ENCODE measurements around the gene OGFOD3. TPM values are rescaled to one million over a fixed set of nuclear protein-coding genes. Genes with fewer than 3 reads are reported as not detected.
"Not testable (repeated sequence)": the region's sequence is repeated elsewhere in the genome, so short reads cannot be mapped to it uniquely, and the experiment has no call there.

OGFOD3 gene
- total RNA-seq, 2 experiments from 2014 or later = 27.1 to 30.5 TPM

- ATAC-seq (no peak), DNase-seq (no peak)
- Mint-ChIP-seq H3K4me3 (no peak overlapping the region), H3K9me3 (ENCODE audit: low read depth) (no peaks in the 10 kb centered on the region), H3K27me3 (peaks cover 8% of the 10 kb centered on the region), H3K36me3 (no peaks in the 10 kb centered on the region), H3K4me1 (no peaks in the 10 kb centered on the region), H3K27ac (no peak overlapping the region)
- CTCF ChIA-PET = no interaction called here
These were observed 34.2 kb downstream of the OGFOD3 start for GRCh38 chr17:82384051-82384729.

GRCh38 chr17:82383411-82383810, 35.0 kb downstream of the OGFOD3 start:
- DNase-seq (no peak), ATAC-seq (no peak)
- Mint-ChIP-seq H3K27me3 (peaks cover 8% of the 10 kb centered on the region), H3K36me3 (no peaks in the 10 kb centered on the region), H3K27ac (no peak overlapping the region), H3K4me3 (no peak overlapping the region), H3K4me1 (no peaks in the 10 kb centered on the region), H3K9me3 (ENCODE audit: low read depth) (no peaks in the 10 kb centered on the region)
- CTCF ChIA-PET = no interaction called here

- DNase-seq = no peak
- CTCF ChIA-PET = no interaction called here
- H3K4me3 Mint-ChIP-seq = no peak overlapping the region
These were observed 35.5 kb downstream of the OGFOD3 start for GRCh38 chr17:82382933-82383255.

GRCh38 chr17:82382220-82382932, 36.0 kb downstream of the OGFOD3 start:
- CTCF ChIA-PET; H3K27ac Mint-ChIP-seq; H3K4me3 Mint-ChIP-seq; H3K36me3 Mint-ChIP-seq; DNase-seq; H3K27me3 Mint-ChIP-seq; H3K4me1 Mint-ChIP-seq; H3K9me3 Mint-ChIP-seq (ENCODE audit: low read depth); ATAC-seq: not testable (repeated sequence)

More at GRCh38 chr17:82382933-82383255, 35.5 kb downstream of the OGFOD3 start:
- no peak for ATAC-seq
- Mint-ChIP-seq H3K27me3 (peaks cover 8% of the 10 kb centered on the region), H3K4me1 (no peaks in the 10 kb centered on the region), H3K9me3 (ENCODE audit: low read depth) (no peaks in the 10 kb centered on the region), H3K27ac (no peak overlapping the region), H3K36me3 (no peaks in the 10 kb centered on the region)

- H3K9me3 Mint-ChIP-seq (ENCODE audit: low read depth); H3K4me3 Mint-ChIP-seq; DNase-seq; ATAC-seq; H3K36me3 Mint-ChIP-seq; H3K27ac Mint-ChIP-seq; H3K4me1 Mint-ChIP-seq: not testable (repeated sequence)
- H3K27me3 Mint-ChIP-seq = peaks cover 10% of the 10 kb centered on the region
- CTCF ChIA-PET = interaction anchor here (0.8 kb wide), 1 partner anchor 43 kb away, joined by 4 read pairs; no protein-coding TSS in a partner anchor
These were observed 36.7 kb downstream of the OGFOD3 start for GRCh38 chr17:82381703-82382009.

GRCh38 chr17:82380860-82381702, 37.3 kb downstream of the OGFOD3 start:
- H3K4me1 Mint-ChIP-seq = no peaks in the 10 kb centered on the region
- no peaks in the 10 kb centered on the region for H3K36me3 Mint-ChIP-seq
- H3K4me3 Mint-ChIP-seq = no peak overlapping the region
- ATAC-seq = no peak
- peaks cover 11% of the 10 kb centered on the region for H3K27me3 Mint-ChIP-seq
- no peak for DNase-seq
- no peaks in the 10 kb centered on the region for H3K9me3 Mint-ChIP-seq (ENCODE audit: low read depth)
- CTCF ChIA-PET = interaction anchor here (0.8 kb wide), 1 partner anchor 43 kb away, joined by 4 read pairs; no protein-coding TSS in a partner anchor
- no peak overlapping the region for H3K27ac Mint-ChIP-seq

- H3K4me1 Mint-ChIP-seq = no peaks in the 10 kb centered on the region
- H3K36me3 Mint-ChIP-seq = no peaks in the 10 kb centered on the region
- no peak overlapping the region for H3K27ac Mint-ChIP-seq
- no peak for DNase-seq
- peaks cover 23% of the 10 kb centered on the region for H3K27me3 Mint-ChIP-seq
- CTCF ChIA-PET = interaction anchor here (0.7 kb wide), 1 partner anchor 631 kb away, joined by 4 read pairs; no protein-coding TSS in a partner anchor
- no peaks in the 10 kb centered on the region for H3K9me3 Mint-ChIP-seq (ENCODE audit: low read depth)
- ATAC-seq = no peak
- H3K4me3 Mint-ChIP-seq = no peak overlapping the region
These were observed 39.7 kb downstream of the OGFOD3 start for GRCh38 chr17:82378741-82379021.

GRCh38 chr17:82377924-82378740, 40.3 kb downstream of the OGFOD3 start:
- no peak for ATAC-seq
- Mint-ChIP-seq H3K4me1 (no peaks in the 10 kb centered on the region), H3K27ac (no peak overlapping the region), H3K27me3 (peaks cover 28% of the 10 kb centered on the region), H3K4me3 (no peak overlapping the region), H3K9me3 (ENCODE audit: low read depth) (no peaks in the 10 kb centered on the region), H3K36me3 (no peaks in the 10 kb centered on the region)
- CTCF ChIA-PET = interaction anchor here (0.7 kb wide), 1 partner anchor 631 kb away, joined by 4 read pairs; no protein-coding TSS in a partner anchor
- no peak for DNase-seq

- H3K4me3 Mint-ChIP-seq; H3K9me3 Mint-ChIP-seq (ENCODE audit: low read depth); CTCF ChIA-PET; H3K4me1 Mint-ChIP-seq; H3K27ac Mint-ChIP-seq; ATAC-seq; H3K36me3 Mint-ChIP-seq; DNase-seq: not testable (repeated sequence)
- H3K27me3 Mint-ChIP-seq = peaks cover 37% of the 10 kb centered on the region
These were observed 41.1 kb downstream of the OGFOD3 start for GRCh38 chr17:82377294-82377693.

- Mint-ChIP-seq H3K4me1 (peaks cover 3% of the 10 kb centered on the region), H3K9me3 (ENCODE audit: low read depth) (no peaks in the 10 kb centered on the region), H3K4me3 (no peak overlapping the region), H3K36me3 (no peaks in the 10 kb centered on the region), H3K27ac (no peak overlapping the region), H3K27me3 (peaks cover 38% of the 10 kb centered on the region)
- DNase-seq (no peak), ATAC-seq (no peak)
- CTCF ChIA-PET = no interaction called here
These were observed 42.2 kb downstream of the OGFOD3 start for GRCh38 chr17:82376042-82376730.

- CTCF ChIA-PET = no interaction called here
- no peaks in the 10 kb centered on the region for H3K9me3 Mint-ChIP-seq (ENCODE audit: low read depth)
- H3K27me3 Mint-ChIP-seq = peaks cover 39% of the 10 kb centered on the region
- no peak for ATAC-seq
- DNase-seq = no peak
- no peak overlapping the region for H3K27ac Mint-ChIP-seq
- peaks cover 9% of the 10 kb centered on the region for H3K4me1 Mint-ChIP-seq
- no peak overlapping the region for H3K4me3 Mint-ChIP-seq
- H3K36me3 Mint-ChIP-seq = no peaks in the 10 kb centered on the region
These were observed 42.9 kb downstream of the OGFOD3 start for GRCh38 chr17:82375359-82376041.

GRCh38 chr17:82374626-82375331, 43.6 kb downstream of the OGFOD3 start:
- no peak for DNase-seq
- Mint-ChIP-seq H3K4me3 (no peak overlapping the region), H3K4me1 (peaks cover 11% of the 10 kb centered on the region), H3K9me3 (ENCODE audit: low read depth) (no peaks in the 10 kb centered on the region), H3K36me3 (no peaks in the 10 kb centered on the region), H3K27me3 (peaks cover 44% of the 10 kb centered on the region), H3K27ac (no peak overlapping the region)
- no peak for ATAC-seq
- CTCF ChIA-PET = no interaction called here

All from activated CD8-positive, alpha-beta memory T cell treated with anti-CD3 and anti-CD28 coated beads, Interleukin-2, amount 10 ng/mL, durations not matched to agents 7 days and 5 days (primary cell).